PFSK-1 (cell line): ENCODE measurements around the gene SCAMP3.

Experiments
- POLR2AphosphoS5 ChIP-seq: IDR thresholded peaks from 2 replicates; pipeline ENCODE4 v1.6.1; 2012; ENCODE audit warnings: low read depth, mild to moderate bottlenecking, control low read depth, low read length, moderate library complexity
- SIN3A ChIP-seq: IDR thresholded peaks from 2 replicates; pipeline ENCODE4 v1.6.1; 2012; ENCODE audit warnings: mild to moderate bottlenecking, low read length, moderate library complexity, borderline replicate concordance; ENCODE audit not compliant: insufficient read depth

DNA sequence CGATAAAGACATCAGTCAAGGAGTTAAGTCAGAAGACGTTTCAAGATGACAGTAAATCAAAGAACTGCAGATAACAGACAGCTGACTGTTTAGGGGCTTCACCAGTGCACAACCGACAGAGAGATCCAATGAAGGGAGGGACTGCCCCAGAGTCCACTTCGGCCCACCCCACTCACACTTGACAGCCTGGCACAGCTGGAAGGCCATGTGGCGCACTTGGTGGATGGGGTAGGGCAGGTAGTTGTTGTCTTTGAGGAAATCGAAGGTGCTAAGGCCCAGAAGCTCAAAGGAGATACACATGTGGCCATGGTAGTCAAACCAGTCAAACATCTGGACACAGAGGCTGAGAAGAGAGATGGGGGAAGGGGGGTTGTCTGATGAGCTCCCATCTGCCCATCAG is 4.4 kb upstream of the SCAMP3 start:
- TF ChIP-seq POLR2AphosphoS5 (no peak; the same call in 1 of the 2 replicates), SIN3A (no peak)
